H9 (cell line): Measurements from ENCODE around the gene ARHGAP24. TPM values are rescaled to one million over a fixed set of nuclear protein-coding genes. Genes with fewer than 3 reads are reported as not detected.

Experiments
- DNase-seq: peaks from one replicate; pipeline ENCODE4 v3.0.0-alpha.2; 2017
- H2AFZ ChIP-seq: one replicate; pipeline ENCODE4 v1.6.1; 2013; ENCODE audit warnings: mild to moderate bottlenecking, low read length, control low read depth, moderate library complexity
- H2AK5ac ChIP-seq: 2 replicates; pipeline ENCODE4 v1.6.1; 2013; ENCODE audit warnings: low read length, control low read depth, mixed read lengths; ENCODE audit not compliant: insufficient read length
- H2BK120ac ChIP-seq: one replicate; pipeline ENCODE4 v1.6.1; 2013; ENCODE audit warnings: low read depth, mild to moderate bottlenecking, low read length, control low read depth, inconsistent platforms; ENCODE audit not compliant: poor library complexity, severe bottlenecking
- H2BK12ac ChIP-seq: 2 replicates; pipeline ENCODE4 v1.6.1; 2013; ENCODE audit warnings: low read length, control low read depth, mixed read lengths, low read depth; ENCODE audit not compliant: insufficient read length
- H2BK15ac ChIP-seq: 2 replicates; pipeline ENCODE4 v1.6.1; 2013; ENCODE audit warnings: low read depth, low read length, control low read depth
- H2BK20ac ChIP-seq: one replicate; pipeline ENCODE4 v1.6.1; 2013; ENCODE audit warnings: low read depth, mild to moderate bottlenecking, low read length, control low read depth, inconsistent platforms; ENCODE audit not compliant: poor library complexity, severe bottlenecking
- H2BK5ac ChIP-seq: 2 replicates; pipeline ENCODE4 v1.6.1; 2013; ENCODE audit warnings: low read length, control low read depth, mixed read lengths; ENCODE audit not compliant: insufficient read length
- H3K14ac ChIP-seq: 2 replicates; pipeline ENCODE4 v1.6.1; 2013; ENCODE audit warnings: low read length, control low read depth; ENCODE audit not compliant: insufficient read depth
- H3K18ac ChIP-seq: 2 replicates; pipeline ENCODE4 v1.6.1; 2013; ENCODE audit warnings: low read depth, mild to moderate bottlenecking, mixed read lengths, low read length, control low read depth; ENCODE audit not compliant: insufficient read length
- H3K23ac ChIP-seq: 2 replicates; pipeline ENCODE4 v1.6.1; 2013; ENCODE audit warnings: low read length, control low read depth, mixed read lengths, low read depth; ENCODE audit not compliant: insufficient read length
- H3K23me2 ChIP-seq: 2 replicates; pipeline ENCODE4 v1.6.1; 2013; ENCODE audit warnings: low read depth, mild to moderate bottlenecking, mixed read lengths, low read length, control low read depth; ENCODE audit not compliant: insufficient read length, poor library complexity, severe bottlenecking
- H3K27ac ChIP-seq: 2 replicates; pipeline ENCODE4 v1.5.1; 2013; ENCODE audit warnings: low read length, control low read depth, mixed read lengths, low read depth; ENCODE audit not compliant: insufficient read length
- H3K27me3 ChIP-seq: 2 replicates; pipeline ENCODE4 v1.6.1; 2013; ENCODE audit warnings: low read length, control low read depth, inconsistent platforms; ENCODE audit not compliant: insufficient read depth
- H3K4ac ChIP-seq: 2 replicates; pipeline ENCODE4 v1.6.1; 2013; ENCODE audit warnings: low read depth, mild to moderate bottlenecking, control low read depth, inconsistent platforms, low read length, moderate library complexity
- H3K4me1 ChIP-seq: 2 replicates; pipeline ENCODE4 v1.6.1; 2013; ENCODE audit warnings: low read length, control low read depth, inconsistent platforms; ENCODE audit not compliant: insufficient read depth
- H3K4me2 ChIP-seq: 2 replicates; pipeline ENCODE4 v1.6.1; 2013; ENCODE audit warnings: low read length, control low read depth, mixed read lengths; ENCODE audit not compliant: insufficient read length, insufficient read depth
- H3K56ac ChIP-seq: 2 replicates; pipeline ENCODE4 v1.6.1; 2013; ENCODE audit warnings: low read depth, mild to moderate bottlenecking, mixed read lengths, low read length, control low read depth; ENCODE audit not compliant: insufficient read length
- H3K79me1 ChIP-seq: 2 replicates; pipeline ENCODE4 v1.6.1; 2013; ENCODE audit warnings: low read depth, mild to moderate bottlenecking, moderate library complexity, low read length, control low read depth, inconsistent platforms; ENCODE audit not compliant: insufficient read depth, poor library complexity, severe bottlenecking
- H3K79me2 ChIP-seq: 2 replicates; pipeline ENCODE4 v1.6.1; 2013; ENCODE audit warnings: low read length, control low read depth, inconsistent platforms; ENCODE audit not compliant: insufficient read depth
- H3K9ac ChIP-seq: 2 replicates; pipeline ENCODE4 v1.6.1; 2013; ENCODE audit warnings: low read length, control low read depth, mixed read lengths; ENCODE audit not compliant: insufficient read length; ENCODE audit errors: extremely low read depth
- H3K9me3 ChIP-seq: one replicate; pipeline ENCODE4 v1.6.1; 2013; ENCODE audit warnings: low read depth, low read length, inconsistent platforms; ENCODE audit not compliant: control insufficient read depth
- H3T11ph ChIP-seq: one replicate; pipeline ENCODE4 v1.6.1; 2013; ENCODE audit warnings: mild to moderate bottlenecking, low read length, control low read depth, inconsistent platforms
- H4K20me1 ChIP-seq: one replicate; pipeline ENCODE4 v1.6.1; 2013; ENCODE audit not compliant: control insufficient read depth, insufficient read length, insufficient read depth
- H4K5ac ChIP-seq: 2 replicates; pipeline ENCODE4 v1.6.1; 2013; ENCODE audit warnings: low read depth, mild to moderate bottlenecking, mixed read lengths, low read length, control low read depth; ENCODE audit not compliant: insufficient read length
- H4K8ac ChIP-seq: replicated peaks from 2 replicates; pipeline ENCODE4 v1.6.1; 2013; ENCODE audit warnings: low read length, control low read depth, mixed read lengths, low read depth; ENCODE audit not compliant: insufficient read length
- H4K91ac ChIP-seq: 2 replicates; pipeline ENCODE4 v1.6.1; 2013; ENCODE audit warnings: low read depth, mild to moderate bottlenecking, moderate library complexity, mixed read lengths, low read length, control low read depth; ENCODE audit not compliant: insufficient read length
- H3K27ac Mint-ChIP-seq, 3 experiments: 2 replicates in 2 of 3; 3 replicates in 1 of 3; pipeline ENCODE4 v1.8.0; 2020 to 2021; ENCODE audit warnings: mixed read lengths in 3 of 3, mild to moderate bottlenecking in 1 of 3, moderate library complexity in 1 of 3
- H3K27me3 Mint-ChIP-seq: 2 replicates; pipeline ENCODE4 v1.8.0; 2021; ENCODE audit warnings: low read depth, mild to moderate bottlenecking, moderate library complexity, mixed read lengths
- H3K36me3 Mint-ChIP-seq, 3 experiments: 2 replicates in 2 of 3; 3 replicates in 1 of 3; pipeline ENCODE4 v1.8.0; 2020 to 2021; ENCODE audit warnings: low read depth in 3 of 3, mixed read lengths in 3 of 3; ENCODE audit not compliant: insufficient read depth in 1 of 3
- H3K4me1 Mint-ChIP-seq, 2 experiments: 2 replicates each; pipeline ENCODE4 v1.8.0; 2020; ENCODE audit warnings: mixed read lengths in 2 of 2
- H3K4me3 Mint-ChIP-seq, 2 experiments: 2 replicates in 1 of 2; 3 replicates in 1 of 2; pipeline ENCODE4 v1.8.0; 2020 to 2021; ENCODE audit warnings: mild to moderate bottlenecking in 2 of 2, mixed read lengths in 2 of 2, moderate library complexity in 1 of 2
- H3K9me3 Mint-ChIP-seq, 2 experiments: 2 replicates in 1 of 2; 3 replicates in 1 of 2; pipeline ENCODE4 v1.8.0; 2020; ENCODE audit warnings: mild to moderate bottlenecking in 2 of 2, mixed read lengths in 2 of 2, moderate library complexity in 1 of 2
- CTCF ChIP-seq: fragments of 200-600 bp; sonication (generic); conservative IDR thresholded peaks from 3 replicates; pipeline ENCODE4 v1.8.0; 2021; ENCODE audit warnings: antibody characterized with exemption, mild to moderate bottlenecking
- WGBS: extraction: QIAGEN DNeasy Blood & Tissue Kit; methylation state at CpG from one replicate; pipeline ENCODE4 v1.1.7; 2013; ENCODE audit warnings: missing lambda C conversion rate, low lambda C conversion rate, mixed read lengths; ENCODE audit not compliant: insufficient read length; ENCODE audit errors: extremely low coverage; 5-methylcytosine and 5-hydroxymethylcytosine counted together
- total RNA-seq: library from RNA; stranded (reverse); gene quantifications from 2 replicates; pipeline ENCODE4 v1.2.1, GENCODE V29; 2021

Gene ARHGAP24
- total RNA-seq, 1 experiment from 2014 or later = 0.37 TPM

- Histone ChIP-seq H3K23me2 (no peaks in the 10 kb centered on the region), H3K27me3 (no peaks in the 10 kb centered on the region), H3T11ph (no peak overlapping the region), H3K14ac (no peak overlapping the region), H2BK120ac (no peak overlapping the region), H4K5ac (no peak overlapping the region), H2AFZ (no peak overlapping the region), H3K56ac (no peak overlapping the region), H3K18ac (no peak overlapping the region), H3K79me2 (no peaks in the 10 kb centered on the region), H4K8ac (no peak overlapping the region), H4K91ac (no peak overlapping the region), H3K4me2 (no peak overlapping the region), H2BK20ac (no peak overlapping the region), H3K79me1 (no peaks in the 10 kb centered on the region), H2AK5ac (no peak overlapping the region), H3K4me1 (no peaks in the 10 kb centered on the region), H3K4ac (no peak overlapping the region), H2BK5ac (no peak overlapping the region), H2BK12ac (no peak overlapping the region), H3K9ac (no peak overlapping the region), H3K23ac (no peak overlapping the region), H3K9me3 (no peaks in the 10 kb centered on the region), H3K27ac (no peak overlapping the region), H2BK15ac (no peak overlapping the region), H4K20me1 (no peaks in the 10 kb centered on the region)
- no peaks in the 10 kb centered on the region for H3K4me1 Mint-ChIP-seq
- DNase-seq = no peak
- no peak overlapping the region for H3K4me3 Mint-ChIP-seq
- WGBS = no CpG with 5 or more reads among the region's 3 CpGs
- no peaks in the 10 kb centered on the region for H3K36me3 Mint-ChIP-seq
- no peak overlapping the region for H3K27ac Mint-ChIP-seq
- H3K9me3 Mint-ChIP-seq = peaks cover 0 to 3% of the 10 kb centered on the region in 2 experiments; a peak in 1 of 5 replicates
- peak; percentile 72 for TF ChIP-seq CTCF
- H3K27me3 Mint-ChIP-seq = no peaks in the 10 kb centered on the region; the same call in 1 of the 2 replicates
Measured at GRCh38 chr4:85968945-85969819, 494.2 kb downstream of the ARHGAP24 start.
